Endothelial cell of umbilical vein (primary cell): ENCODE data around the gene PRSS22. TPM values are rescaled to one million over a fixed set of nuclear protein-coding genes. Genes with fewer than 3 reads are reported as not detected.

Experiments
- BruUV-seq: library from RNA; stranded (reverse); fragments of 400-500 nt; replicated peaks from 2 replicates; lab custom pipeline; 2021; lab: Mats Ljungman, UMichigan
- CTCF ChIA-PET: fragments of 300-600, 350-600 bp; sonication (Branson Sonifier 250); formaldehyde crosslinking; loops from one replicate; lab custom pipeline; 2021; ENCODE audit warnings: antibody characterized with exemption, inconsistent platforms; lab: Charles Lee
- POLR2A ChIA-PET: fragments of 300-600, 350-600 bp; sonication (Branson Sonifier 250); formaldehyde crosslinking; loops from one replicate; lab custom pipeline; 2021; ENCODE audit warnings: antibody characterized with exemption, inconsistent platforms; lab: Charles Lee
- DNase-seq: peaks from one replicate; pipeline ENCODE4 v3.0.0-alpha.2; 2011; ENCODE audit warnings: low read depth, low spot score
- FAIRE-seq: peaks from 2 replicates; lab custom pipeline; 2011; peaks lifted over from hg19 to GRCh38; lab: Jason Lieb, UNC
- H2AFZ ChIP-seq: 2 replicates; pipeline ENCODE4 v1.6.0; 2012; ENCODE audit warnings: low read depth, low read length, control low read depth, inconsistent platforms
- H3K27ac ChIP-seq: 2 replicates; pipeline ENCODE4 v1.5.1; 2011; ENCODE audit warnings: low read depth, mild to moderate bottlenecking, control low read depth, low read length, moderate library complexity; ENCODE audit not compliant: insufficient read depth
- H3K27me3 ChIP-seq, 2 experiments: 2 replicates each; pipeline versions ENCODE4 v1.6.0 to v1.6.1; 2011; ENCODE audit warnings: low read length in 2 of 2, mixed read lengths in 1 of 2; ENCODE audit not compliant: control insufficient read depth in 2 of 2, insufficient read depth in 2 of 2
- H3K36me3 ChIP-seq, 2 experiments: 2 replicates in 1 of 2; 3 replicates in 1 of 2; pipeline ENCODE4 v1.5.1; 2011; ENCODE audit warnings: low read length in 2 of 2, mild to moderate bottlenecking in 1 of 2, moderate library complexity in 1 of 2; ENCODE audit not compliant: control insufficient read depth in 2 of 2, insufficient read depth in 2 of 2; ENCODE audit errors: extremely low read depth in 1 of 2
- H3K4me1 ChIP-seq: 3 replicates; pipeline ENCODE4 v1.5.1; 2011; ENCODE audit warnings: mild to moderate bottlenecking, low read length; ENCODE audit not compliant: control insufficient read depth, insufficient read depth; ENCODE audit errors: extremely low read depth
- H3K4me2 ChIP-seq: 2 replicates; pipeline ENCODE4 v1.6.1; 2011; ENCODE audit warnings: low read length, control low read depth, mixed read lengths; ENCODE audit not compliant: insufficient read depth
- H3K4me3 ChIP-seq, 3 experiments: fragments of 200-600 bp in 1 of 3; sonication (generic), shearing (Covaris generic) in 1 of 3; replicated peaks in 1 of 3; 2 replicates each; pipeline ENCODE4 v1.5.1; 2011 to 2016; ENCODE audit warnings: control low read depth in 3 of 3, low read length in 3 of 3, mild to moderate bottlenecking in 2 of 3, inconsistent platforms in 1 of 3, low read depth in 1 of 3, moderate library complexity in 1 of 3; ENCODE audit not compliant: insufficient read depth in 1 of 3
- H3K79me2 ChIP-seq: 2 replicates; pipeline ENCODE4 v1.6.0; 2012; ENCODE audit warnings: low read length, inconsistent platforms; ENCODE audit not compliant: control insufficient read depth, insufficient read depth
- H3K9ac ChIP-seq: replicated peaks from 2 replicates; pipeline ENCODE3; 2011; ENCODE audit warnings: low read length, control low read depth; ENCODE audit not compliant: insufficient read depth; ENCODE audit errors: extremely low read depth
- H3K9me1 ChIP-seq: replicated peaks from 3 replicates; pipeline ENCODE4 v1.6.0; 2011; ENCODE audit warnings: mild to moderate bottlenecking, low read length; ENCODE audit not compliant: control insufficient read depth, insufficient read depth; ENCODE audit errors: extremely low read depth
- H3K9me3 ChIP-seq: replicated peaks from 2 replicates; pipeline ENCODE4 v1.5.1; 2012; ENCODE audit warnings: low read length, inconsistent platforms; ENCODE audit not compliant: control insufficient read depth, insufficient read depth
- H4K20me1 ChIP-seq: replicated peaks from 2 replicates; pipeline ENCODE3; 2011; ENCODE audit warnings: mild to moderate bottlenecking, low read length; ENCODE audit not compliant: control insufficient read depth, insufficient read depth; ENCODE audit errors: extremely low read depth
- CTCF ChIP-seq, 2 donors: IDR thresholded peaks; 1 replicate in 1 of 2; 2 replicates in 1 of 2; pipeline ENCODE4 v1.5.1; 2011; ENCODE audit warnings: low read length in 2 of 2, mild to moderate bottlenecking in 2 of 2, moderate library complexity in 2 of 2, control low read depth in 1 of 2, inconsistent platforms in 1 of 2, low read depth in 1 of 2; ENCODE audit not compliant: insufficient read depth in 1 of 2; ENCODE audit errors: extremely low read depth in 1 of 2
- EZH2 ChIP-seq: IDR thresholded peaks from 2 replicates; pipeline ENCODE4 v1.6.1; 2012; ENCODE audit warnings: borderline replicate concordance, low read depth, mild to moderate bottlenecking, moderate library complexity, low read length, inconsistent platforms; ENCODE audit not compliant: severe bottlenecking
- FOS ChIP-seq: IDR thresholded peaks from 2 replicates; pipeline ENCODE4 v1.6.1; 2011; ENCODE audit warnings: mild to moderate bottlenecking, low read length, moderate library complexity, borderline replicate concordance; ENCODE audit not compliant: insufficient read depth
- GATA2 ChIP-seq: IDR thresholded peaks from 2 replicates; pipeline ENCODE4 v1.7.0; 2011; ENCODE audit warnings: low read depth, mild to moderate bottlenecking, moderate library complexity, mixed read lengths, low read length; ENCODE audit not compliant: insufficient read length, insufficient read depth
- MAX ChIP-seq: IDR thresholded peaks from 2 replicates; pipeline ENCODE4 v1.6.1; 2011; ENCODE audit not compliant: insufficient read depth, insufficient read length
- MYC ChIP-seq: IDR thresholded peaks from one replicate; pipeline ENCODE4 v1.6.1; 2011; ENCODE audit warnings: mild to moderate bottlenecking, low read depth, low read length
- POLR2A ChIP-seq: IDR thresholded peaks from 2 replicates; pipeline ENCODE4 v1.6.1; 2012; ENCODE audit warnings: low read depth, mild to moderate bottlenecking, control low read depth, low read length
- dilution Hi-C: fragments of 300-500 bp; cut with MboI; formaldehyde crosslinking; loops from one replicate; pipeline ENCODE4 v1.15.0; 2019; ENCODE audit warnings: low sequenced_read_pairs; ENCODE audit not compliant: extremely low pct_ligation_motif_present
- intact Hi-C: fragments of 100-400 bp; cut with micrococcal nuclease; formaldehyde crosslinking; loops from one replicate; pipeline ENCODE4 v1.10.0; 2022
- polyA plus RNA-seq, 4 experiments: library from polyadenylated mRNA; depleted of rRNA in 3 of 4; stranded (reverse) in 3 of 4; unstranded in 1 of 4; fragments of >200 nt; gene quantifications; 2 replicates each; pipeline versions ENCODE4 v1.2.1 to v1.2.3, GENCODE V29; 2011 to 2012; ENCODE audit warnings: missing spikeins in 1 of 4
- total RNA-seq: library from RNA; stranded (reverse); gene quantifications from 2 replicates; pipeline ENCODE4 v1.2.3, GENCODE V29; 2021

PRSS22 gene
- total and polyA plus RNA-seq, 2 donors (not counting 3 experiments of a cell fraction or from before 2014, with no cell fraction given): not detected

- Histone ChIP-seq H2AFZ (no peak within 1 kb of the TSS), H3K9ac (no peak within 1 kb of the TSS), H3K79me2 (no peaks in the 10 kb centered on the region), H3K9me3 (no peaks in the 10 kb centered on the region), H4K20me1 (no peaks in the 10 kb centered on the region), H3K4me3 (no peak within 1 kb of the TSS), H3K4me1 (no peaks in the 10 kb centered on the region), H3K27me3 (no peaks in the 10 kb centered on the region), H3K4me2 (no peak within 1 kb of the TSS), H3K9me1 (no peaks in the 10 kb centered on the region), H3K36me3 (no peaks in the 10 kb centered on the region), H3K27ac (no peak within 1 kb of the TSS)
- intact Hi-C loops (no loop called here), dilution Hi-C loops (no loop called here)
- FAIRE-seq: no peak
- ChIA-PET POLR2A (no interaction called here), CTCF (interaction anchor here (1.3 kb wide), 1 partner anchor 89 kb away, joined by 3 read pairs; no protein-coding TSS in a partner anchor)
- DNase-seq: no peak
- BruUV-seq: no TSS peak
- no peak for TF ChIP-seq POLR2A
- no peak for TF ChIP-seq FOS
- TF ChIP-seq MYC: no peak
- TF ChIP-seq CTCF (IDR thresholded peaks at IDR 0.05; ENCODE audit: extremely low read depth in 1 of 2, insufficient read depth in 1 of 2, low read depth in 1 of 2, low read length in 2 of 2): peak in 1 of 2 donors; percentile 8
Measured at GRCh38 chr16:2816751-2817339, 41.1 kb downstream of the PRSS22 start, which contains the start of gene PRSS21. PRSS21 (plus strand) TSS chr16:2817237; CDS start chr16:2817269, 32 bp downstream.

- dilution Hi-C loops (no loop called here), intact Hi-C loops (no loop called here)
- FAIRE-seq: no peak
- no peak overlapping the region for H3K27ac ChIP-seq
- no peaks in the 10 kb centered on the region for H3K4me1 ChIP-seq
- H4K20me1 ChIP-seq: no peaks in the 10 kb centered on the region
- no TSS peak for BruUV-seq
- no peak overlapping the region for H3K4me2 ChIP-seq
- H3K9me3 ChIP-seq: no peaks in the 10 kb centered on the region
- DNase-seq: no peak
- H3K79me2 ChIP-seq: no peaks in the 10 kb centered on the region
- H3K9me1 ChIP-seq: no peaks in the 10 kb centered on the region
- H3K36me3 ChIP-seq: no peaks in the 10 kb centered on the region
- TF ChIP-seq CTCF (IDR thresholded peaks at IDR 0.05; ENCODE audit: extremely low read depth in 1 of 2, insufficient read depth in 1 of 2, low read depth in 1 of 2, low read length in 2 of 2) (no peak), MAX (no peak), GATA2 (no peak), MYC (no peak), EZH2 (no peak)
- ChIA-PET CTCF (no interaction called here), POLR2A (no interaction called here)
- no peak overlapping the region for H2AFZ ChIP-seq
- H3K9ac ChIP-seq: no peak overlapping the region
- peaks cover 0 to 2% of the 10 kb centered on the region in 2 experiments for H3K27me3 ChIP-seq
- no peak overlapping the region for H3K4me3 ChIP-seq
Measured at GRCh38 chr16:2815299-2815771, 42.6 kb downstream of the PRSS22 start.
